LNCaP clone FGC (cell line): ENCODE measurements around the gene ZNF738.

Experiments used
- DNase-seq: peaks from one replicate; pipeline ENCODE4 v3.0.0-alpha.2; 2011; ENCODE audit warnings: low read depth
- H3K4me3 ChIP-seq: 2 replicates; pipeline ENCODE4 v1.5.1; 2011; ENCODE audit warnings: mild to moderate bottlenecking, low read depth, low read length, control low read depth
- TF ChIP-seq, protein P1 (sequence below): IDR thresholded peaks from 2 replicates; pipeline ENCODE4 v1.5.1; 2012; ENCODE audit warnings: mild to moderate bottlenecking; ENCODE audit not compliant: control insufficient read depth, insufficient read depth; ENCODE audit errors: extremely low read depth

ZNF738 gene

DNA sequence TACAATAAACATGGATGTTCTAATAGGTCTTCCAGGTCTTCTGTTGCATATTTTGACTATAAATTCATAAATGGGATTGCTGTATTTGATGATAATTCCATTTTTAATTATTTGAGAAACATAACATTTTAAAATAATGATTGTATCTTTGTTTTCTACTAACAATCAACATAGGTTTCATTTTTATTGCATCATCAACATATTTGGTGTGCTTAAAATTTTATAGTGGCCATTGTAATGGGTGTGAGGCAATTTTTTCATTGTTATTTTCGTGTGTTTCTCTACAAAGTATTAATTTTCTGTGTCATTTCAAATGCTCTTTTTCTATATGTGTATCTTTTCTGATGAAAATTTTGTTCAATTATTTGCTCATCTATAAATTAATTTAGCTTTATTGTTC is 51.4 kb downstream of the ZNF738 start:
- no peak overlapping the region for H3K4me3 ChIP-seq
- no peak for DNase-seq
- TF ChIP-seq, protein P1, sequence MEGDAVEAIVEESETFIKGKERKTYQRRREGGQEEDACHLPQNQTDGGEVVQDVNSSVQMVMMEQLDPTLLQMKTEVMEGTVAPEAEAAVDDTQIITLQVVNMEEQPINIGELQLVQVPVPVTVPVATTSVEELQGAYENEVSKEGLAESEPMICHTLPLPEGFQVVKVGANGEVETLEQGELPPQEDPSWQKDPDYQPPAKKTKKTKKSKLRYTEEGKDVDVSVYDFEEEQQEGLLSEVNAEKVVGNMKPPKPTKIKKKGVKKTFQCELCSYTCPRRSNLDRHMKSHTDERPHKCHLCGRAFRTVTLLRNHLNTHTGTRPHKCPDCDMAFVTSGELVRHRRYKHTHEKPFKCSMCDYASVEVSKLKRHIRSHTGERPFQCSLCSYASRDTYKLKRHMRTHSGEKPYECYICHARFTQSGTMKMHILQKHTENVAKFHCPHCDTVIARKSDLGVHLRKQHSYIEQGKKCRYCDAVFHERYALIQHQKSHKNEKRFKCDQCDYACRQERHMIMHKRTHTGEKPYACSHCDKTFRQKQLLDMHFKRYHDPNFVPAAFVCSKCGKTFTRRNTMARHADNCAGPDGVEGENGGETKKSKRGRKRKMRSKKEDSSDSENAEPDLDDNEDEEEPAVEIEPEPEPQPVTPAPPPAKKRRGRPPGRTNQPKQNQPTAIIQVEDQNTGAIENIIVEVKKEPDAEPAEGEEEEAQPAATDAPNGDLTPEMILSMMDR: no peak

DNA sequence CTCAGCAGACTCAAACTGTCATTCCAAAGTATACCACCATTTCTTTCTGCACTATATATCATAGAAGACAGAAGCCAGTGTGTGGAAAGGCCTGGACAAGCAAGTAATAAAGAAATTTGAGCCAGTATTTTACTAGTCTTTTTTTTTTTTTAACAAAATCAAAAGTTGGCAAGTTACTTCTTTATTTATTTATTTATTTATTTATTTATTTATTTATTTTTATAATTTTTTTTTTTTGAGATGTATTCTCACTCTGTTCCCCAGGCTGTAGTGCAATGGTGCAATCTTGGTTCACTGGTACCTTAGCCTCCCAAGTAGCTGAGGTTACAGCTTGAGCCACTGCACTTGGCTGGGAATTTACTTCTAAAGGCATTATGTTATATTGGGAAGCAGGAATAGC is 63.4 kb downstream of the ZNF738 start:
- no peak overlapping the region for H3K4me3 ChIP-seq
- DNase-seq: no peak
- TF ChIP-seq, protein P1: no peak

DNA sequence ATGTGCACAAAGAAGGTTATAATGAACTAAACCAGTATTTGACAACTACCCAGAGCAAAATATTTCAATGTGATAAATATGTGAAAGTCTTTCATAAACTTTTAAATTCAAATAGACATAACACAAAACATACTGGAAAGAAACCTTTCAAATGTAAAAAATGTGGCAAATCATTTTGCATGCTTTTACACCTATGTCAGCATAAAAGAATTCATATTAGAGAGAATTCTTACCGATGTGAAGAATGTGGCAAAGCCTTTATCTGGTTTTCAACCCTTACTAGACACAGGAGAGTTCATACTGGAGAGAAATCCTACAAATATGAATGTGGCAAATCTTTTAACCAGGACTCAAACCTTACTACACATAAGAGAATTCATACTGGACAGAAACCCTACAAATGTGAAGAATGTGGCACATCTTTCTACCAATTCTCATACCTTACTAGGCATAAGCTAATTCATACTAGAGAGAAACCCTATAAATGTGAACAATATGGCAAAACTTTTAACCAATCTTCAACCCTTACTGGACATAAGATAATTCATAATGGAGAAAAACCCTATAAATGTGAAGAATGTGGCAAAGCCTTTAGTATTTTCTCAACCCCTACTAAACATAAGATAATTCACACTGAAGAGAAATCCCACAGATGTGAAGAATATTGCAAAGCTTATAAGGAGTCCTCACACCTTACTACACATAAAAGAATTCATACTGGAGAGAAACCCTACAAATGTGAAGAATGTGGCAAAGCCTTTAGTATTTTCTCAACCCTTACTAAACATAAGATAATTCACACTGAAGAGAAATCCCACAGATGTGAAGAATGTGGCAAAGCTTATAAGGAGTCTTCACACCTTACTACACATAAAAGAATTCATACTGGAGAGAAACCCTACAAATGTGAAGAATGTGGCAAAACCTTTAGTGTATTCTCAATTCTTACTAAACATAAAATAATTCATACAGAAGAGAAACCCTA is 64.5 kb downstream of the ZNF738 start:
- H3K4me3 ChIP-seq: no peak overlapping the region
- TF ChIP-seq, protein P1: no peak
- no peak for DNase-seq
